Heart left ventricle (tissue), 13 donors: ENCODE data around the gene NR1H3.

ENCODE experiments used
- CTCF ChIP-seq, 12 donors: fragments of 200-600 bp; sonication (generic) in 4 of 12; IDR thresholded peaks; one replicate each; pipeline versions ENCODE4 v1.5.0 to v1.8.0; 2018 to 2022; ENCODE audit warnings: antibody characterized with exemption in 12 of 12, mild to moderate bottlenecking in 5 of 12
- POLR2A ChIP-seq, 2 donors: fragments of 450-650 bp; IDR thresholded peaks; one replicate each; pipeline ENCODE4 v1.6.1; 2017; ENCODE audit warnings: antibody characterized with exemption in 2 of 2, mild to moderate bottlenecking in 2 of 2, moderate library complexity in 2 of 2
- donor health status: ischemic (EF 13 %, LVEDD 7.1; RV severe dilation, severe dysfunction).
- donor health status: DM: no; HTN: yes; CAD: no.
- donor health status: DM: no; HTN: no; CAD: no.
- donor health status: ischemic (EF 25% LVEDD 6.9; RV normal size, moderate dysfunction).
- donor health status: ischemic (EF 25% LVEDD 5.7; RV mildly dilated, moderate dysfunction).
- donor health status: ischemic (EF 35%, LVEDD 5.7; RV mildly dilated, moderate dysfunction).
- donor health status: nonischemic (EF 11% LVEDD 7.7; RV severe dilation, severe dysfunction).
- donor health status: DM: yes; HTN: yes; CAD: no.
- donor health status: PGD.
- donor health status: ischemic (EF 29% LVEDD 5.4; RV normal size, mild dysfunction).
- donor health status: nonischemic (EF 23%, LVEDD 6.1; RV moderate dilation, normal function).

DNA sequence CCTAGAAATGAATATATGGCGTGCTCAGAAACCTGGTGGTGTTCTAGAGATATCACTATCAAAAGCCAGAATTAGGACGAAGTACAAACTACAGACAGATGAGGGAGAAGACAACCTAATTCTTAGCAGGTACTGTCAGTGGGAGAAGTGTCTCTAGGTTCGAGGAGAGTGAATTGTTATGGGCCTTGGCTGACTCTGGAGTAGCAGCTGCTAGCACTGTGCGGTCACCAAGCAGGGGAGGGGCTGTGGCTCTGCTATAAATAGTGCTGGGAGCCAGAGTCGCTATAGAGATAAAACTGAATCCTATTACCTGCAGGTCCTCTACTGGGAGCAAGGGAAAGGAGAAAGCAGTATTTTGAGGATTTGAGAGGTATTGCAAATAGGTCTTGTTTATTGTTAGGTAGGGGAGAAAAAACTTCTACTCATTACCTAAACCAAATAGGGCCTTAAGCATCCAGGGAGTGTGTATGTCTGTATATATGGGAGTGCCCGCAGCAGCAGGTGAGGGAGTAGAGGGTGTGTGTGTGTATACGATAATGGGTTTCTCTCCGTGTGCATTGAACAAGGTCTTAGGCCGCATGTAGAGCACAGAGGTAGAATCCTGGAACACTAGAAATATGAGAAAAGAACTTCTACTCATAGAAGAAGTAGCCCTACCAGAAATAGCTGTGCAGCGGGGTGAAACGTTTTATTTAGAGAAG, 14.3 kb downstream of the NR1H3 start:
- TF ChIP-seq POLR2A (IDR thresholded peaks at IDR 0.05): no peak
- TF ChIP-seq CTCF (IDR thresholded peaks at IDR 0.05): no peak
